DND-41 (cell line): ENCODE results near the gene THUMPD1.

Source experiments
- CTCF ChIP-seq: IDR thresholded peaks from 2 replicates; pipeline ENCODE4 v1.5.1; 2012; ENCODE audit warnings: borderline replicate concordance, low read length, moderate library complexity, mild to moderate bottlenecking; ENCODE audit not compliant: poor library complexity, severe bottlenecking; ENCODE audit errors: extremely low read depth
- EZH2 ChIP-seq: IDR thresholded peaks from 3 replicates; pipeline ENCODE4 v1.6.1; 2012; ENCODE audit warnings: borderline replicate concordance, low read depth, mild to moderate bottlenecking, moderate library complexity, low read length, inconsistent platforms; ENCODE audit not compliant: severe bottlenecking

GRCh38 chr16:20726661-20727060 lies 15.0 kb downstream of the THUMPD1 start:
- TF ChIP-seq EZH2, result no peak
- no peak for TF ChIP-seq CTCF
